Stimulated activated naive CD8-positive, alpha-beta T cell treated with anti-CD3 and anti-CD28 coated beads, Interleukin-15, Interleukin-2, amounts not matched to agents 100 ng/mL and 50 ng/mL, for 24 hours (primary cell): ENCODE data around the gene MALSU1.

Experiments used
- H3K27ac Mint-ChIP-seq: one replicate; pipeline ENCODE4 v1.8.0; 2021; ENCODE audit warnings: mild to moderate bottlenecking, mixed read lengths
- H3K27me3 Mint-ChIP-seq: one replicate; pipeline ENCODE4 v1.8.0; 2021; ENCODE audit warnings: mixed read lengths
- H3K36me3 Mint-ChIP-seq: one replicate; pipeline ENCODE4 v1.8.0; 2021; ENCODE audit warnings: low read depth, mixed read lengths
- H3K4me1 Mint-ChIP-seq: one replicate; pipeline ENCODE4 v1.8.0; 2021; ENCODE audit warnings: low read depth, mixed read lengths
- H3K4me3 Mint-ChIP-seq: one replicate; pipeline ENCODE4 v1.8.0; 2021; ENCODE audit warnings: mild to moderate bottlenecking, mixed read lengths
- H3K9me3 Mint-ChIP-seq: one replicate; pipeline ENCODE4 v1.8.0; 2021; ENCODE audit warnings: mixed read lengths

Gene MALSU1

GRCh38 chr7:23298885-23299769 is at the start of gene MALSU1:
Gene MALSU1 (plus strand): TSS chr7:23299339. CDS start chr7:23299353, 14 bp downstream.
- Mint-ChIP-seq H3K27me3 (peaks cover 7% of the 10 kb centered on the region), H3K36me3 (peaks cover 31% of the 10 kb centered on the region), H3K27ac (peak within 1 kb of the TSS; percentile 96), H3K4me1 (peaks cover 41% of the 10 kb centered on the region), H3K9me3 (no peaks in the 10 kb centered on the region), H3K4me3 (peak within 1 kb of the TSS; percentile 93)

- Mint-ChIP-seq H3K4me1 (peaks cover 4% of the 10 kb centered on the region), H3K36me3 (no peaks in the 10 kb centered on the region), H3K9me3 (peaks cover 17% of the 10 kb centered on the region), H3K27me3 (peaks cover 74% of the 10 kb centered on the region), H3K27ac (no peak overlapping the region), H3K4me3 (no peak overlapping the region)
These were observed 49.7 kb upstream of the MALSU1 start for GRCh38 chr7:23249486-23249885.

GRCh38 chr7:23254051-23254681 is 45.0 kb upstream of the MALSU1 start:
- no peaks in the 10 kb centered on the region for H3K36me3 Mint-ChIP-seq
- H3K4me1 Mint-ChIP-seq, result no peaks in the 10 kb centered on the region
- H3K27me3 Mint-ChIP-seq, result peaks cover 73% of the 10 kb centered on the region
- no peak overlapping the region for H3K4me3 Mint-ChIP-seq
- H3K9me3 Mint-ChIP-seq, result peaks cover 17% of the 10 kb centered on the region
- H3K27ac Mint-ChIP-seq, result no peak overlapping the region

GRCh38 chr7:23256731-23257130 is 42.4 kb upstream of the MALSU1 start:
- peaks cover 10% of the 10 kb centered on the region for H3K9me3 Mint-ChIP-seq
- no peak overlapping the region for H3K27ac Mint-ChIP-seq
- H3K36me3 Mint-ChIP-seq, result no peaks in the 10 kb centered on the region
- H3K27me3 Mint-ChIP-seq, result peaks cover 48% of the 10 kb centered on the region
- no peaks in the 10 kb centered on the region for H3K4me1 Mint-ChIP-seq
- H3K4me3 Mint-ChIP-seq, result no peak overlapping the region

GRCh38 chr7:23260371-23260770 is 38.8 kb upstream of the MALSU1 start:
- H3K4me3 Mint-ChIP-seq, result no peak overlapping the region
- no peaks in the 10 kb centered on the region for H3K36me3 Mint-ChIP-seq
- no peaks in the 10 kb centered on the region for H3K4me1 Mint-ChIP-seq
- H3K27ac Mint-ChIP-seq, result no peak overlapping the region
- H3K9me3 Mint-ChIP-seq, result no peaks in the 10 kb centered on the region
- H3K27me3 Mint-ChIP-seq, result peaks cover 23% of the 10 kb centered on the region

GRCh38 chr7:23261843-23262452 is 37.2 kb upstream of the MALSU1 start:
- H3K4me1 Mint-ChIP-seq, result no peaks in the 10 kb centered on the region
- peaks cover 12% of the 10 kb centered on the region for H3K27me3 Mint-ChIP-seq

GRCh38 chr7:23264916-23265458 is 34.2 kb upstream of the MALSU1 start:
- no peaks in the 10 kb centered on the region for H3K36me3 Mint-ChIP-seq
- H3K27me3 Mint-ChIP-seq, result no peaks in the 10 kb centered on the region
- no peak overlapping the region for H3K27ac Mint-ChIP-seq
- no peaks in the 10 kb centered on the region for H3K4me1 Mint-ChIP-seq
- no peaks in the 10 kb centered on the region for H3K9me3 Mint-ChIP-seq
- H3K4me3 Mint-ChIP-seq, result no peak overlapping the region

More at GRCh38 chr7:23261843-23262452, 37.2 kb upstream of the MALSU1 start:
- Mint-ChIP-seq H3K9me3 (no peaks in the 10 kb centered on the region), H3K36me3 (no peaks in the 10 kb centered on the region), H3K27ac (no peak overlapping the region), H3K4me3 (no peak overlapping the region)

GRCh38 chr7:23266918-23267317 is 32.2 kb upstream of the MALSU1 start:
- no peaks in the 10 kb centered on the region for H3K9me3 Mint-ChIP-seq
- H3K27ac Mint-ChIP-seq, result no peak overlapping the region
- no peaks in the 10 kb centered on the region for H3K4me1 Mint-ChIP-seq
- H3K36me3 Mint-ChIP-seq, result no peaks in the 10 kb centered on the region
- no peak overlapping the region for H3K4me3 Mint-ChIP-seq
- H3K27me3 Mint-ChIP-seq, result no peaks in the 10 kb centered on the region

GRCh38 chr7:23267357-23267756 is 31.8 kb upstream of the MALSU1 start:
- Mint-ChIP-seq H3K36me3 (no peaks in the 10 kb centered on the region), H3K4me3 (no peak overlapping the region), H3K9me3 (no peaks in the 10 kb centered on the region), H3K27me3 (peaks cover 3% of the 10 kb centered on the region), H3K27ac (no peak overlapping the region), H3K4me1 (no peaks in the 10 kb centered on the region)

- Mint-ChIP-seq H3K27me3 (peaks cover 5% of the 10 kb centered on the region), H3K4me1 (peaks cover 4% of the 10 kb centered on the region), H3K9me3 (no peaks in the 10 kb centered on the region), H3K4me3 (no peak overlapping the region), H3K27ac (no peak overlapping the region), H3K36me3 (no peaks in the 10 kb centered on the region)
These were observed 31.0 kb upstream of the MALSU1 start for GRCh38 chr7:23268167-23268566.

GRCh38 chr7:23268746-23269145 is 30.4 kb upstream of the MALSU1 start:
- Mint-ChIP-seq H3K27me3 (peaks cover 5% of the 10 kb centered on the region), H3K4me3 (no peak overlapping the region), H3K4me1 (peaks cover 10% of the 10 kb centered on the region), H3K36me3 (no peaks in the 10 kb centered on the region), H3K9me3 (no peaks in the 10 kb centered on the region), H3K27ac (no peak overlapping the region)

GRCh38 chr7:23272275-23272674 is 26.9 kb upstream of the MALSU1 start:
- H3K4me1 Mint-ChIP-seq, result peaks cover 10% of the 10 kb centered on the region
- H3K27ac Mint-ChIP-seq, result no peak overlapping the region
- H3K9me3 Mint-ChIP-seq, result no peaks in the 10 kb centered on the region
- peaks cover 5% of the 10 kb centered on the region for H3K27me3 Mint-ChIP-seq
- H3K36me3 Mint-ChIP-seq, result no peaks in the 10 kb centered on the region
- H3K4me3 Mint-ChIP-seq, result no peak overlapping the region

- H3K36me3 Mint-ChIP-seq, result no peaks in the 10 kb centered on the region
- peak overlapping the region; percentile 62 for H3K4me3 Mint-ChIP-seq
- no peaks in the 10 kb centered on the region for H3K9me3 Mint-ChIP-seq
- H3K27me3 Mint-ChIP-seq, result peaks cover 5% of the 10 kb centered on the region
- H3K4me1 Mint-ChIP-seq, result peaks cover 10% of the 10 kb centered on the region
- H3K27ac Mint-ChIP-seq, result peak overlapping the region; percentile 3
These were observed 26.0 kb upstream of the MALSU1 start for GRCh38 chr7:23273141-23273599.

GRCh38 chr7:23275912-23276311 is 23.2 kb upstream of the MALSU1 start:
- Mint-ChIP-seq H3K4me3 (no peak overlapping the region), H3K9me3 (no peaks in the 10 kb centered on the region), H3K27me3 (peaks cover 5% of the 10 kb centered on the region), H3K36me3 (no peaks in the 10 kb centered on the region), H3K27ac (no peak overlapping the region), H3K4me1 (peaks cover 10% of the 10 kb centered on the region)

GRCh38 chr7:23276376-23276775 is 22.8 kb upstream of the MALSU1 start:
- Mint-ChIP-seq H3K36me3 (no peaks in the 10 kb centered on the region), H3K4me1 (peaks cover 10% of the 10 kb centered on the region), H3K4me3 (no peak overlapping the region), H3K27me3 (peaks cover 5% of the 10 kb centered on the region), H3K27ac (no peak overlapping the region), H3K9me3 (no peaks in the 10 kb centered on the region)
